CMK (cell line): Measurements from ENCODE around the gene ZNHIT6.

Experiments used
- DNase-seq: peaks from one replicate; pipeline ENCODE4 v3.0.0-alpha.2; 2010; ENCODE audit warnings: low read depth

ZNHIT6 gene

GRCh38 chr1:85707990-85708828, at the start of gene ZNHIT6:
Gene ZNHIT6 (minus strand): TSS chr1:85708433. CDS start chr1:85708284, 149 bp downstream.
- DNase-seq: peak; percentile 97

GRCh38 chr1:85756864-85757263, 48.6 kb upstream of the ZNHIT6 start:
- DNase-seq: no peak

GRCh38 chr1:85748120-85748519, 39.9 kb upstream of the ZNHIT6 start:
- DNase-seq: no peak

- DNase-seq: no peak
These were observed 38.5 kb upstream of the ZNHIT6 start for GRCh38 chr1:85746777-85747176.

- no peak for DNase-seq
These were observed 35.6 kb upstream of the ZNHIT6 start for GRCh38 chr1:85743814-85744213.

- DNase-seq: no peak
These were observed 26.7 kb upstream of the ZNHIT6 start for GRCh38 chr1:85734931-85735330.

GRCh38 chr1:85718678-85719340, 10.6 kb upstream of the ZNHIT6 start:
- DNase-seq: no peak

GRCh38 chr1:85714418-85715114, 6.3 kb upstream of the ZNHIT6 start:
- DNase-seq: peak; percentile 26

GRCh38 chr1:85708829-85709227, 595 bp upstream of the ZNHIT6 start:
- no peak for DNase-seq

GRCh38 chr1:85707267-85707989, 805 bp downstream of the ZNHIT6 start:
- no peak for DNase-seq

- DNase-seq: no peak
These were observed 2.3 kb downstream of the ZNHIT6 start for GRCh38 chr1:85705940-85706339.

- no peak for DNase-seq
These were observed 7.8 kb downstream of the ZNHIT6 start for GRCh38 chr1:85700422-85700821.

GRCh38 chr1:85697895-85698294, 10.3 kb downstream of the ZNHIT6 start:
- no peak for DNase-seq

GRCh38 chr1:85692730-85693314, 15.4 kb downstream of the ZNHIT6 start:
- no peak for DNase-seq

GRCh38 chr1:85689775-85690404, 18.3 kb downstream of the ZNHIT6 start:
- DNase-seq: no peak

- DNase-seq: no peak
These were observed 24.8 kb downstream of the ZNHIT6 start for GRCh38 chr1:85683292-85684025.

GRCh38 chr1:85681087-85681486, 27.1 kb downstream of the ZNHIT6 start:
- DNase-seq: no peak

GRCh38 chr1:85678193-85678592, 30.0 kb downstream of the ZNHIT6 start:
- DNase-seq: no peak

GRCh38 chr1:85677656-85678055, 30.6 kb downstream of the ZNHIT6 start:
- no peak for DNase-seq

- DNase-seq: no peak
These were observed 36.1 kb downstream of the ZNHIT6 start for GRCh38 chr1:85672031-85672660.
